UCSD-AML1 (cell line): ENCODE data around the gene YPEL4.

ENCODE experiments used
- DNase-seq: peaks from one replicate; lab custom pipeline; 2025; ENCODE audit not compliant: unreplicated experiment; lab: John Stamatoyannopoulos, UW

Gene YPEL4

GRCh38 chr11:57651408-57651807, 1.7 kb upstream of the YPEL4 start:
- no peak for DNase-seq

- DNase-seq = no peak
Measured at GRCh38 chr11:57650739-57651090, 1.0 kb upstream of the YPEL4 start.

- peak; percentile 28 for DNase-seq
Measured at GRCh38 chr11:57648801-57649735, 644 bp downstream of the YPEL4 start.

GRCh38 chr11:57647960-57648800, 1.5 kb downstream of the YPEL4 start:
- peak; percentile 40 for DNase-seq

GRCh38 chr11:57647372-57647771, 2.3 kb downstream of the YPEL4 start:
- DNase-seq = peak; percentile 35

- peak; percentile 29 for DNase-seq
Measured at GRCh38 chr11:57646799-57647303, 2.9 kb downstream of the YPEL4 start.

- DNase-seq = peak; percentile 44
Measured at GRCh38 chr11:57646194-57646798, 3.4 kb downstream of the YPEL4 start.

- peak; percentile 34 for DNase-seq
Measured at GRCh38 chr11:57645689-57646085, 4.0 kb downstream of the YPEL4 start.

- DNase-seq = peak; percentile 71
Measured at GRCh38 chr11:57644748-57645688, 4.7 kb downstream of the YPEL4 start.

- no peak for DNase-seq
Measured at GRCh38 chr11:57643802-57644201, 5.9 kb downstream of the YPEL4 start.

GRCh38 chr11:57641011-57641807, 8.5 kb downstream of the YPEL4 start:
- DNase-seq = peak; percentile 18

GRCh38 chr11:57640068-57640800, 9.5 kb downstream of the YPEL4 start:
- no peak for DNase-seq

- peak; percentile 95 for DNase-seq
Measured at GRCh38 chr11:57639321-57640067, 10.2 kb downstream of the YPEL4 start.

GRCh38 chr11:57638811-57639320, 10.8 kb downstream of the YPEL4 start:
- peak; percentile 50 for DNase-seq

- peak; percentile 72 for DNase-seq
Measured at GRCh38 chr11:57638005-57638781, 11.5 kb downstream of the YPEL4 start.

- no peak for DNase-seq
Measured at GRCh38 chr11:57637626-57638004, 12.1 kb downstream of the YPEL4 start.

- no peak for DNase-seq
Measured at GRCh38 chr11:57635246-57635645, 14.5 kb downstream of the YPEL4 start.
